HEK293 (cell line): Measurements from ENCODE around the gene ETHE1.

ENCODE experiments used
- CTCF ChIA-PET: fragments of 350-600 bp; formaldehyde crosslinking; extraction: SDS; loops from one replicate; lab custom pipeline; 2021; ENCODE audit warnings: antibody characterized with exemption; lab: Yijun Ruan, JAX
- POLR2A ChIA-PET: fragments of 300-600 bp; formaldehyde crosslinking; extraction: SDS; loops from one replicate; lab custom pipeline; 2020; ENCODE audit warnings: antibody characterized with exemption, inconsistent platforms; lab: Yijun Ruan, JAX
- H3K27ac ChIP-seq: fragments of 200-500 bp; sonication (Bioruptor generic); 2 replicates; pipeline ENCODE4 v1.5.1; 2014; ENCODE audit warnings: low read depth, low read length, control low read depth, inconsistent platforms; ENCODE audit errors: extremely low read depth
- H3K36me3 ChIP-seq, 2 experiments: fragments of 200-500 bp in 1 of 2; sonication (Bioruptor generic) in 1 of 2; 1 replicate in 1 of 2; 2 replicates in 1 of 2; pipeline ENCODE4 v1.5.1; 2014 to 2017; ENCODE audit warnings: inconsistent platforms in 2 of 2, low read length in 2 of 2; ENCODE audit not compliant: control insufficient read depth in 2 of 2, insufficient read depth in 1 of 2
- H3K4me1 ChIP-seq: fragments of 200-500 bp; sonication (Bioruptor generic); 2 replicates; pipeline ENCODE4 v1.5.1; 2014; ENCODE audit warnings: mild to moderate bottlenecking, low read length, inconsistent platforms; ENCODE audit not compliant: control insufficient read depth, insufficient read depth
- H3K4me3 ChIP-seq: 2 replicates; pipeline ENCODE4 v1.5.1; 2011; ENCODE audit warnings: low read depth, mild to moderate bottlenecking, control low read depth, low read length, moderate library complexity
- H3K9me3 ChIP-seq: fragments of 200-500 bp; sonication (Bioruptor generic); 2 replicates; pipeline ENCODE4 v1.5.1; 2014; ENCODE audit warnings: low read depth, low read length, inconsistent platforms; ENCODE audit not compliant: control insufficient read depth, insufficient read depth
- BCL11B ChIP-seq: fragments of 450-650 bp; formaldehyde crosslinking; IDR thresholded peaks from 2 replicates; pipeline ENCODE4 v1.5.1; 2016; ENCODE audit warnings: low read depth, missing biosample characterization, missing genetic modification characterization
- FEZF1 ChIP-seq: fragments of 450-650 bp; formaldehyde crosslinking; IDR thresholded peaks from 2 replicates; pipeline ENCODE4 v1.5.1; 2016; ENCODE audit warnings: missing biosample characterization, missing genetic modification characterization
- SALL2 ChIP-seq: fragments of 450-650 bp; formaldehyde crosslinking; IDR thresholded peaks from 2 replicates; pipeline ENCODE4 v1.5.0; 2017; ENCODE audit warnings: missing biosample characterization, mild to moderate bottlenecking, missing genetic modification characterization, borderline replicate concordance
- SCRT1 ChIP-seq: fragments of 450-650 bp; formaldehyde crosslinking; IDR thresholded peaks from 2 replicates; pipeline ENCODE4 v1.5.1; 2016; ENCODE audit warnings: missing biosample characterization, missing genetic modification characterization, borderline replicate concordance
- SCRT2 ChIP-seq: fragments of 450-650 bp; formaldehyde crosslinking; IDR thresholded peaks from 2 replicates; pipeline ENCODE4 v1.5.1; 2016; ENCODE audit warnings: missing biosample characterization, missing genetic modification characterization
- ZFP37 ChIP-seq: fragments of 450-650 bp; formaldehyde crosslinking; IDR thresholded peaks from 2 replicates; pipeline ENCODE4 v1.5.1; 2016; ENCODE audit warnings: missing biosample characterization, missing genetic modification characterization
- ZNF2 ChIP-seq: fragments of 450-650 bp; formaldehyde crosslinking; IDR thresholded peaks from 2 replicates; pipeline ENCODE4 v1.5.1; 2016; ENCODE audit warnings: missing biosample characterization, missing genetic modification characterization
- ZNF248 ChIP-seq: fragments of 450-650 bp; formaldehyde crosslinking; IDR thresholded peaks from 2 replicates; pipeline ENCODE4 v1.5.1; 2017; ENCODE audit warnings: missing biosample characterization, missing genetic modification characterization
- ZNF354C ChIP-seq: fragments of 450-650 bp; formaldehyde crosslinking; IDR thresholded peaks from 2 replicates; pipeline ENCODE4 v1.5.1; 2016; ENCODE audit warnings: missing biosample characterization, missing genetic modification characterization, low read depth, borderline replicate concordance
- ZNF416 ChIP-seq: fragments of 450-650 bp; formaldehyde crosslinking; IDR thresholded peaks from 2 replicates; pipeline ENCODE4 v1.5.1; 2016; ENCODE audit warnings: missing biosample characterization, missing genetic modification characterization
- ZNF549 ChIP-seq: fragments of 450-650 bp; IDR thresholded peaks from 2 replicates; pipeline ENCODE4 v1.5.1; 2018; ENCODE audit warnings: missing biosample characterization, missing genetic modification characterization, mild to moderate bottlenecking, inconsistent platforms, moderate library complexity
- ZNF571 ChIP-seq: fragments of 450-650 bp; formaldehyde crosslinking; IDR thresholded peaks from 2 replicates; pipeline ENCODE4 v1.5.0; 2017; ENCODE audit warnings: missing biosample characterization, missing genetic modification characterization
- ZNF660 ChIP-seq: fragments of 450-650 bp; IDR thresholded peaks from 2 replicates; pipeline ENCODE4 v1.5.1; 2018; ENCODE audit warnings: missing biosample characterization, mild to moderate bottlenecking, missing genetic modification characterization
- ZNF670 ChIP-seq: fragments of 450-650 bp; formaldehyde crosslinking; IDR thresholded peaks from 2 replicates; pipeline ENCODE4 v1.5.1; 2016; ENCODE audit warnings: missing biosample characterization, missing genetic modification characterization, low read depth
- ZNF747 ChIP-seq: fragments of 450-650 bp; formaldehyde crosslinking; IDR thresholded peaks from 2 replicates; pipeline ENCODE4 v1.5.1; 2016; ENCODE audit warnings: missing biosample characterization, missing genetic modification characterization
- ZXDB ChIP-seq: fragments of 450-650 bp; formaldehyde crosslinking; IDR thresholded peaks from 2 replicates; pipeline ENCODE4 v1.5.1; 2016; ENCODE audit warnings: missing biosample characterization, missing genetic modification characterization
- TF ChIP-seq, protein P1 (sequence below): fragments of 450-650 bp; formaldehyde crosslinking; IDR thresholded peaks from 2 replicates; pipeline ENCODE4 v1.5.1; 2016; ENCODE audit warnings: missing biosample characterization, missing genetic modification characterization
- TF ChIP-seq, protein P2 (sequence below): fragments of 450-650 bp; IDR thresholded peaks from 2 replicates; pipeline ENCODE4 v1.5.1; 2018; ENCODE audit warnings: missing biosample characterization, missing genetic modification characterization
- TF ChIP-seq, protein P3 (sequence below): fragments of 450-650 bp; IDR thresholded peaks from 2 replicates; pipeline ENCODE4 v1.5.1; 2018; ENCODE audit warnings: missing biosample characterization, mild to moderate bottlenecking, missing genetic modification characterization
- TF ChIP-seq, protein P4 (sequence below): fragments of 450-650 bp; formaldehyde crosslinking; IDR thresholded peaks from 2 replicates; pipeline ENCODE4 v1.5.1; 2016; ENCODE audit warnings: missing biosample characterization, missing genetic modification characterization, low read depth
- TF ChIP-seq, protein P5 (sequence below): fragments of 450-650 bp; formaldehyde crosslinking; IDR thresholded peaks from 2 replicates; pipeline ENCODE4 v1.5.1; 2017; ENCODE audit warnings: missing biosample characterization, missing genetic modification characterization
- TF ChIP-seq, protein P6 (sequence below): fragments of 450-650 bp; formaldehyde crosslinking; IDR thresholded peaks from 2 replicates; pipeline ENCODE4 v1.5.1; 2016; ENCODE audit warnings: missing biosample characterization, missing genetic modification characterization
- TF ChIP-seq, protein P7 (sequence below): fragments of 450-650 bp; formaldehyde crosslinking; IDR thresholded peaks from 2 replicates; pipeline ENCODE4 v1.5.1; 2016; ENCODE audit warnings: missing biosample characterization, missing genetic modification characterization

The ETHE1 gene

DNA sequence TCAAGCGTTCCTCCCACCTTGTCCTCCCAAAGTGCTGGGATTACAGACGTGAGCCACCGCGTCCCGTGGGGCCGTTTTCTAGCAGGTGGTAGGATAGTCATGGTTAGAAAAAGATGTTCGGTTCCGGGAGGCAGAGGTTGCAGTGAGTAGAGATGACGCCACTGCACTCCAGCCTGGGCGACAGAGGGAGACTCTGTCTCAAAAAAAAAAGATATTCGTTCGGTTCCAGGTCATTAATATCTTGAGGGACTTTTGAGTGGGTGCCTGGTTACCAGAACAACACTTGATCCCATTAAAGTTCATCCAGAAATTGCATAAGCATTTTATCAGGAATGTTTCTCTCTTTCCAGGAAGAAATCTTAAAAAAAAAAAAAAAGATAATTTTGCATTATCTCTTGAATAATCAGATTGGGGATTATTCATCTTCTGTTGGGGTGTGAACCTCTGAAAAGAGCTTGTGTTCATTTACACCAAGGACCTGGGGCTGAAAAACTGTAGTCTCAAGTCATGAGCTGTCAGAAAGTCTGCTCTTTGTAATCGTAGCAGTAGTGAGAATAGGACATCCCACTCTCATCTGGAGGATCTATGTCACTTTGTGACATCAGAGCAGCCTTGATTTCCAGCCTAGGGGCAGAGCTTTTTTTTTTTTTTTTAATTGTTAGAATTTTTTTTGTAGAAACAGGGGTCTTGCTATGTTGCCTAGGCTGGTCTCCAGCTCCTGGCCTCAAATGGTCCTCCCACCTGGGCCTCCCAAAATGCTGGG lies 1.0 kb upstream of the ETHE1 start:
- ChIA-PET CTCF (interaction anchor here (0.6 to 14.5 kb wide), 17 partner anchors 9 to 423 kb away, joined by 3 to 749 read pairs (median 5); no protein-coding TSS in a partner anchor), POLR2A (interaction anchor here (0.5 to 2.7 kb wide), 8 partner anchors 9 to 639 kb away, joined by 3 to 10 read pairs (median 4); partner anchors contain the start of genes IRGQ, PHLDB3 and ZNF576)
- H3K27ac ChIP-seq: no peak overlapping the region
- H3K4me3 ChIP-seq: no peak overlapping the region
- H3K4me1 ChIP-seq: peaks cover 39% of the 10 kb centered on the region
- H3K9me3 ChIP-seq: no peaks in the 10 kb centered on the region
- H3K36me3 ChIP-seq: peaks cover 0 to 13% of the 10 kb centered on the region in 2 experiments; a peak in 1 of 3 replicates
- TF ChIP-seq, protein P1, sequence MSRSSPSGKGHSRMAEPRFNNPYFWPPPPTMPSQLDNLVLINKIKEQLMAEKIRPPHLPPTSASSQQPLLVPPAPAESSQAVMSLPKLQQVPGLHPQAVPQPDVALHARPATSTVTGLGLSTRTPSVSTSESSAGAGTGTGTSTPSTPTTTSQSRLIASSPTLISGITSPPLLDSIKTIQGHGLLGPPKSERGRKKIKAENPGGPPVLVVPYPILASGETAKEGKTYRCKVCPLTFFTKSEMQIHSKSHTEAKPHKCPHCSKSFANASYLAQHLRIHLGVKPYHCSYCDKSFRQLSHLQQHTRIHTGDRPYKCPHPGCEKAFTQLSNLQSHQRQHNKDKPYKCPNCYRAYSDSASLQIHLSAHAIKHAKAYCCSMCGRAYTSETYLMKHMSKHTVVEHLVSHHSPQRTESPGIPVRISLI (tag by site-specific recombination): peak; percentile 98
- TF ChIP-seq ZNF571 (tag by site-specific recombination): no peak
- TF ChIP-seq ZNF416: no peak
- peak; percentile 1 for TF ChIP-seq ZXDB (tag by site-specific recombination)
- TF ChIP-seq ZNF747 (tag by site-specific recombination): no peak
- TF ChIP-seq, protein P2, sequence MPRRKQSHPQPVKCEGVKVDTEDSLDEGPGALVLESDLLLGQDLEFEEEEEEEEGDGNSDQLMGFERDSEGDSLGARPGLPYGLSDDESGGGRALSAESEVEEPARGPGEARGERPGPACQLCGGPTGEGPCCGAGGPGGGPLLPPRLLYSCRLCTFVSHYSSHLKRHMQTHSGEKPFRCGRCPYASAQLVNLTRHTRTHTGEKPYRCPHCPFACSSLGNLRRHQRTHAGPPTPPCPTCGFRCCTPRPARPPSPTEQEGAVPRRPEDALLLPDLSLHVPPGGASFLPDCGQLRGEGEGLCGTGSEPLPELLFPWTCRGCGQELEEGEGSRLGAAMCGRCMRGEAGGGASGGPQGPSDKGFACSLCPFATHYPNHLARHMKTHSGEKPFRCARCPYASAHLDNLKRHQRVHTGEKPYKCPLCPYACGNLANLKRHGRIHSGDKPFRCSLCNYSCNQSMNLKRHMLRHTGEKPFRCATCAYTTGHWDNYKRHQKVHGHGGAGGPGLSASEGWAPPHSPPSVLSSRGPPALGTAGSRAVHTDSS (tag by site-specific recombination): peak; percentile 40; the same call in 1 of the 2 replicates
- TF ChIP-seq, protein P3, sequence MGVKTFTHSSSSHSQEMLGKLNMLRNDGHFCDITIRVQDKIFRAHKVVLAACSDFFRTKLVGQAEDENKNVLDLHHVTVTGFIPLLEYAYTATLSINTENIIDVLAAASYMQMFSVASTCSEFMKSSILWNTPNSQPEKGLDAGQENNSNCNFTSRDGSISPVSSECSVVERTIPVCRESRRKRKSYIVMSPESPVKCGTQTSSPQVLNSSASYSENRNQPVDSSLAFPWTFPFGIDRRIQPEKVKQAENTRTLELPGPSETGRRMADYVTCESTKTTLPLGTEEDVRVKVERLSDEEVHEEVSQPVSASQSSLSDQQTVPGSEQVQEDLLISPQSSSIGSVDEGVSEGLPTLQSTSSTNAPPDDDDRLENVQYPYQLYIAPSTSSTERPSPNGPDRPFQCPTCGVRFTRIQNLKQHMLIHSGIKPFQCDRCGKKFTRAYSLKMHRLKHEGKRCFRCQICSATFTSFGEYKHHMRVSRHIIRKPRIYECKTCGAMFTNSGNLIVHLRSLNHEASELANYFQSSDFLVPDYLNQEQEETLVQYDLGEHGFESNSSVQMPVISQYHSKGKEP (tag by site-specific recombination): peak; percentile 84; the same call in 1 of the 2 replicates
- TF ChIP-seq ZFP37: 0 out of 2 replicates have a peak, but pooled peaks have one; percentile 11
- TF ChIP-seq, protein P4, sequence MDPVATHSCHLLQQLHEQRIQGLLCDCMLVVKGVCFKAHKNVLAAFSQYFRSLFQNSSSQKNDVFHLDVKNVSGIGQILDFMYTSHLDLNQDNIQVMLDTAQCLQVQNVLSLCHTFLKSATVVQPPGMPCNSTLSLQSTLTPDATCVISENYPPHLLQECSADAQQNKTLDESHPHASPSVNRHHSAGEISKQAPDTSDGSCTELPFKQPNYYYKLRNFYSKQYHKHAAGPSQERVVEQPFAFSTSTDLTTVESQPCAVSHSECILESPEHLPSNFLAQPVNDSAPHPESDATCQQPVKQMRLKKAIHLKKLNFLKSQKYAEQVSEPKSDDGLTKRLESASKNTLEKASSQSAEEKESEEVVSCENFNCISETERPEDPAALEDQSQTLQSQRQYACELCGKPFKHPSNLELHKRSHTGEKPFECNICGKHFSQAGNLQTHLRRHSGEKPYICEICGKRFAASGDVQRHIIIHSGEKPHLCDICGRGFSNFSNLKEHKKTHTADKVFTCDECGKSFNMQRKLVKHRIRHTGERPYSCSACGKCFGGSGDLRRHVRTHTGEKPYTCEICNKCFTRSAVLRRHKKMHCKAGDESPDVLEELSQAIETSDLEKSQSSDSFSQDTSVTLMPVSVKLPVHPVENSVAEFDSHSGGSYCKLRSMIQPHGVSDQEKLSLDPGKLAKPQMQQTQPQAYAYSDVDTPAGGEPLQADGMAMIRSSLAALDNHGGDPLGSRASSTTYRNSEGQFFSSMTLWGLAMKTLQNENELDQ (tag by site-specific recombination): no peak
- peak; percentile 63; the same call in 1 of the 2 replicates for TF ChIP-seq SCRT1
- TF ChIP-seq, protein P5, sequence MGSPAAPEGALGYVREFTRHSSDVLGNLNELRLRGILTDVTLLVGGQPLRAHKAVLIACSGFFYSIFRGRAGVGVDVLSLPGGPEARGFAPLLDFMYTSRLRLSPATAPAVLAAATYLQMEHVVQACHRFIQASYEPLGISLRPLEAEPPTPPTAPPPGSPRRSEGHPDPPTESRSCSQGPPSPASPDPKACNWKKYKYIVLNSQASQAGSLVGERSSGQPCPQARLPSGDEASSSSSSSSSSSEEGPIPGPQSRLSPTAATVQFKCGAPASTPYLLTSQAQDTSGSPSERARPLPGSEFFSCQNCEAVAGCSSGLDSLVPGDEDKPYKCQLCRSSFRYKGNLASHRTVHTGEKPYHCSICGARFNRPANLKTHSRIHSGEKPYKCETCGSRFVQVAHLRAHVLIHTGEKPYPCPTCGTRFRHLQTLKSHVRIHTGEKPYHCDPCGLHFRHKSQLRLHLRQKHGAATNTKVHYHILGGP (tag by site-specific recombination): peak; percentile 60
- TF ChIP-seq, protein P6, sequence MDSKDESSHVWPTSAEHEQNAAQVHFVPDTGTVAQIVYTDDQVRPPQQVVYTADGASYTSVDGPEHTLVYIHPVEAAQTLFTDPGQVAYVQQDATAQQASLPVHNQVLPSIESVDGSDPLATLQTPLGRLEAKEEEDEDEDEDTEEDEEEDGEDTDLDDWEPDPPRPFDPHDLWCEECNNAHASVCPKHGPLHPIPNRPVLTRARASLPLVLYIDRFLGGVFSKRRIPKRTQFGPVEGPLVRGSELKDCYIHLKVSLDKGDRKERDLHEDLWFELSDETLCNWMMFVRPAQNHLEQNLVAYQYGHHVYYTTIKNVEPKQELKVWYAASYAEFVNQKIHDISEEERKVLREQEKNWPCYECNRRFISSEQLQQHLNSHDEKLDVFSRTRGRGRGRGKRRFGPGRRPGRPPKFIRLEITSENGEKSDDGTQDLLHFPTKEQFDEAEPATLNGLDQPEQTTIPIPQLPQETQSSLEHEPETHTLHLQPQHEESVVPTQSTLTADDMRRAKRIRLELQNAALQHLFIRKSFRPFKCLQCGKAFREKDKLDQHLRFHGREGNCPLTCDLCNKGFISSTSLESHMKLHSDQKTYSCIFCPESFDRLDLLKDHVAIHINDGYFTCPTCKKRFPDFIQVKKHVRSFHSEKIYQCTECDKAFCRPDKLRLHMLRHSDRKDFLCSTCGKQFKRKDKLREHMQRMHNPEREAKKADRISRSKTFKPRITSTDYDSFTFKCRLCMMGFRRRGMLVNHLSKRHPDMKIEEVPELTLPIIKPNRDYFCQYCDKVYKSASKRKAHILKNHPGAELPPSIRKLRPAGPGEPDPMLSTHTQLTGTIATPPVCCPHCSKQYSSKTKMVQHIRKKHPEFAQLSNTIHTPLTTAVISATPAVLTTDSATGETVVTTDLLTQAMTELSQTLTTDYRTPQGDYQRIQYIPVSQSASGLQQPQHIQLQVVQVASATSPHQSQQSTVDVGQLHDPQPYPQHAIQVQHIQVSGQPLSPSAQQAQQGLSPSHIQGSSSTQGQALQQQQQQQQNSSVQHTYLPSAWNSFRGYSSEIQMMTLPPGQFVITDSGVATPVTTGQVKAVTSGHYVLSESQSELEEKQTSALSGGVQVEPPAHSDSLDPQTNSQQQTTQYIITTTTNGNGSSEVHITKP: peak; percentile 50
- TF ChIP-seq FEZF1: 0 out of 2 replicates have a peak, but pooled peaks have one; percentile 3
- TF ChIP-seq ZNF670 (tag by site-specific recombination): no peak
- TF ChIP-seq, protein P7, sequence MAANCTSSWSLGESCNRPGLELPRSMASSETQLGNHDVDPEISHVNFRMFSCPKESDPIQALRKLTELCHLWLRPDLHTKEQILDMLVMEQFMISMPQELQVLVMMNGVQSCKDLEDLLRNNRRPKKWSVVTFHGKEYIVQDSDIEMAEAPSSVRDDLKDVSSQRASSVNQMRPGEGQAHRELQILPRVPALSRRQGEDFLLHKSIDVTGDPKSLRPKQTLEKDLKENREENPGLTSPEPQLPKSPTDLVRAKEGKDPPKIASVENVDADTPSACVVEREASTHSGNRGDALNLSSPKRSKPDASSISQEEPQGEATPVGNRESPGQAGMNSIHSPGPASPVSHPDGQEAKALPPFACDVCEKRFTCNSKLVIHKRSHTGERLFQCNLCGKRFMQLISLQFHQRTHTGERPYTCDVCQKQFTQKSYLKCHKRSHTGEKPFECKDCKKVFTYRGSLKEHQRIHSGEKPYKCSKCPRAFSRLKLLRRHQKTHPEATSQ (tag by site-specific recombination): no peak
- TF ChIP-seq BCL11B (tag by site-specific recombination): no peak
- no peak for TF ChIP-seq SALL2
- TF ChIP-seq SCRT2 (tag by site-specific recombination): peak; percentile 63
- 0 out of 2 replicates have a peak, but pooled peaks have one; percentile 24 for TF ChIP-seq ZNF660
- TF ChIP-seq ZNF549 (tag by site-specific recombination): no peak
- no peak for TF ChIP-seq ZNF354C (tag by site-specific recombination)
- TF ChIP-seq ZNF248 (tag by site-specific recombination): no peak
- TF ChIP-seq ZNF2 (tag by site-specific recombination): peak; percentile 36
